VCaP (cell line): ENCODE results near the gene RASGEF1C.

Experiments
- H3K27ac ChIP-seq: fragments of 450-650 bp; 2 replicates; pipeline ENCODE4 v1.5.1; 2017
- CTCF ChIP-seq: fragments of 450-650 bp; conservative IDR thresholded peaks from 2 replicates; pipeline ENCODE4 v1.5.1; 2017; ENCODE audit warnings: mild to moderate bottlenecking, moderate library complexity

RASGEF1C gene

GRCh38 chr5:180136630-180137381, 72.2 kb downstream of the RASGEF1C start:
- no peak overlapping the region for H3K27ac ChIP-seq
- TF ChIP-seq CTCF, result no peak

GRCh38 chr5:180135967-180136629, 72.9 kb downstream of the RASGEF1C start:
- no peak overlapping the region for H3K27ac ChIP-seq
- TF ChIP-seq CTCF, result no peak

GRCh38 chr5:180135128-180135955, 73.7 kb downstream of the RASGEF1C start:
- TF ChIP-seq CTCF, result no peak
- no peak overlapping the region for H3K27ac ChIP-seq

- TF ChIP-seq CTCF, result no peak
- H3K27ac ChIP-seq, result no peak overlapping the region
Observed at GRCh38 chr5:180133971-180134508, 75.0 kb downstream of the RASGEF1C start.

GRCh38 chr5:180133551-180133950, 75.5 kb downstream of the RASGEF1C start:
- no peak for TF ChIP-seq CTCF
- H3K27ac ChIP-seq, result no peak overlapping the region

- H3K27ac ChIP-seq, result no peak overlapping the region
- no peak for TF ChIP-seq CTCF
Observed at GRCh38 chr5:180133060-180133459, 76.0 kb downstream of the RASGEF1C start.
